A673 (cell line): ENCODE data around the gene SCRN1. TPM values are rescaled to one million over a fixed set of nuclear protein-coding genes. Genes with fewer than 3 reads are reported as not detected.

Experiments
- BruUV-seq: library from RNA; stranded (reverse); fragments of 400-500 nt; replicated peaks from 2 replicates; lab custom pipeline; 2021; lab: Mats Ljungman, UMichigan
- CTCF ChIA-PET: fragments of 300-600 bp; sonication (Branson Sonifier 250); formaldehyde crosslinking; loops from one replicate; lab custom pipeline; 2022; ENCODE audit warnings: antibody characterized with exemption; lab: Charles Lee
- POLR2A ChIA-PET: fragments of 300-600 bp; sonication (Branson Sonifier 250); formaldehyde crosslinking; loops from one replicate; lab custom pipeline; 2022; ENCODE audit warnings: antibody characterized with exemption; ENCODE audit not compliant: low non-redundant PET; lab: Charles Lee
- DNase-seq: peaks from one replicate; pipeline ENCODE4 v3.0.0-alpha.2; 2015; ENCODE audit warnings: low spot score
- H3K27ac ChIP-seq: fragments of 200-600 bp; sonication (generic); 2 replicates; pipeline ENCODE4 v1.5.1; 2016; ENCODE audit warnings: mixed run types, low read depth, mild to moderate bottlenecking, mixed read lengths, antibody characterized with exemption, low read length; ENCODE audit not compliant: poor library complexity, severe bottlenecking
- H3K27me3 ChIP-seq: fragments of 200-600 bp; sonication (generic); replicated peaks from 2 replicates; pipeline ENCODE4 v1.6.1; 2017; ENCODE audit warnings: mixed run types, low read depth, mild to moderate bottlenecking, mixed read lengths, antibody characterized with exemption, low read length; ENCODE audit not compliant: insufficient read depth, poor library complexity
- H3K36me3 ChIP-seq: fragments of 200-600 bp; sonication (generic); 2 replicates; pipeline ENCODE4 v1.6.1; 2016; ENCODE audit warnings: mixed run types, mild to moderate bottlenecking, mixed read lengths, antibody characterized with exemption, low read length; ENCODE audit not compliant: insufficient read depth, poor library complexity, severe bottlenecking
- H3K4me1 ChIP-seq: fragments of 200-600 bp; sonication (generic); 2 replicates; pipeline ENCODE4 v1.6.1; 2017; ENCODE audit warnings: mixed run types, mild to moderate bottlenecking, mixed read lengths, antibody characterized with exemption, low read length; ENCODE audit not compliant: insufficient read depth, poor library complexity, severe bottlenecking
- H3K4me3 ChIP-seq: fragments of 200-600 bp; sonication (generic); 2 replicates; pipeline ENCODE4 v1.5.1; 2016; ENCODE audit warnings: low read depth, mixed run types, mild to moderate bottlenecking, mixed read lengths, low read length; ENCODE audit not compliant: poor library complexity, severe bottlenecking
- H3K9me3 ChIP-seq: fragments of 200-600 bp; sonication (generic); 2 replicates; pipeline ENCODE4 v1.6.1; 2016; ENCODE audit warnings: mixed run types, low read depth, mild to moderate bottlenecking, mixed read lengths, antibody characterized with exemption, low read length; ENCODE audit not compliant: poor library complexity, severe bottlenecking
- EZH2 ChIP-seq: fragments of 200-600 bp; sonication (generic); IDR thresholded peaks from 2 replicates; pipeline ENCODE4 v1.6.1; 2017; ENCODE audit warnings: borderline replicate concordance, low read depth, mild to moderate bottlenecking, mixed read lengths, antibody characterized with exemption, low read length; ENCODE audit not compliant: poor library complexity, severe bottlenecking
- intact Hi-C: fragments of 100-400 bp; cut with micrococcal nuclease; formaldehyde crosslinking; loops from one replicate; pipeline ENCODE4 v1.10.0; 2022; ENCODE audit not compliant: unreplicated experiment
- total RNA-seq: library from RNA; stranded (reverse); gene quantifications from 2 replicates; pipeline ENCODE4 v1.2.3, GENCODE V29; 2021
- TF ChIP-seq, protein P1 (sequence below): fragments of 300-800, 200-600 bp; sonication (generic); conservative IDR thresholded peaks from 2 replicates; pipeline ENCODE4 v1.5.1; 2017; ENCODE audit warnings: low read depth, mild to moderate bottlenecking, antibody characterized with exemption, low read length, moderate library complexity, mixed read lengths

The SCRN1 gene
- total RNA-seq, 1 experiment from 2014 or later: 83.9 TPM

DNA sequence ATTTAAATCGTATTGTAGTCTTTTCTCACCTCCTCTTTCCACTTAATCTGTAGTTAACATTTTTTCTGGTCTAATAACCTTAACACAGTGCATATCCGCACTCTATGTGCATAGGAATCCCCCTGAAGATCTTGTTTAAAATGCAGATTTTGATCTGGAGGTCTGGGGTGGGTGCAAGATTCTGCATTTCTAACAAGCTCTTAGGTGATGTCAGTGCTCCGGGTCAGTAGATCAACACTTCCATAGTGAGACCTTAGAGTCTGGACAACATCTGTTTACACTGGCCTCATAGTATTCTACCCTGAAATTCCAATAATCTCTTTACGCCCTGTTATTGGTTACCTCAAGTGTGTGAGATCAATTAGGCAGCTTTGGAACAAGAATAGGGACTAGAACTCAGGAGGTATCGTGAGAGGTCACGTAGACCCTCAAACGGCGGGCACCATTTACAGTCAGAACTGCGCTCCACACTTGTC lies 38.2 kb upstream of the SCRN1 start:
- peak overlapping the region; percentile 81 for H3K27ac ChIP-seq
- no peaks in the 10 kb centered on the region for H3K27me3 ChIP-seq
- peaks cover 19% of the 10 kb centered on the region for H3K4me1 ChIP-seq
- BruUV-seq: no TSS peak
- no peak for DNase-seq
- ChIA-PET POLR2A (interaction anchor here (0.5 kb wide), 1 partner anchor 36 kb away, joined by 5 read pairs; no protein-coding TSS in a partner anchor), CTCF (no interaction called here)
- H3K4me3 ChIP-seq: peak overlapping the region; percentile 92
- H3K36me3 ChIP-seq: no peaks in the 10 kb centered on the region
- intact Hi-C loops: loop anchor here (2.0 kb wide), 1 partner anchor 39 kb away; the partner anchor contains the start of gene SCRN1
- TF ChIP-seq EZH2: no peak
- TF ChIP-seq, protein P1, sequence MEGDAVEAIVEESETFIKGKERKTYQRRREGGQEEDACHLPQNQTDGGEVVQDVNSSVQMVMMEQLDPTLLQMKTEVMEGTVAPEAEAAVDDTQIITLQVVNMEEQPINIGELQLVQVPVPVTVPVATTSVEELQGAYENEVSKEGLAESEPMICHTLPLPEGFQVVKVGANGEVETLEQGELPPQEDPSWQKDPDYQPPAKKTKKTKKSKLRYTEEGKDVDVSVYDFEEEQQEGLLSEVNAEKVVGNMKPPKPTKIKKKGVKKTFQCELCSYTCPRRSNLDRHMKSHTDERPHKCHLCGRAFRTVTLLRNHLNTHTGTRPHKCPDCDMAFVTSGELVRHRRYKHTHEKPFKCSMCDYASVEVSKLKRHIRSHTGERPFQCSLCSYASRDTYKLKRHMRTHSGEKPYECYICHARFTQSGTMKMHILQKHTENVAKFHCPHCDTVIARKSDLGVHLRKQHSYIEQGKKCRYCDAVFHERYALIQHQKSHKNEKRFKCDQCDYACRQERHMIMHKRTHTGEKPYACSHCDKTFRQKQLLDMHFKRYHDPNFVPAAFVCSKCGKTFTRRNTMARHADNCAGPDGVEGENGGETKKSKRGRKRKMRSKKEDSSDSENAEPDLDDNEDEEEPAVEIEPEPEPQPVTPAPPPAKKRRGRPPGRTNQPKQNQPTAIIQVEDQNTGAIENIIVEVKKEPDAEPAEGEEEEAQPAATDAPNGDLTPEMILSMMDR: no peak
- H3K9me3 ChIP-seq: no peaks in the 10 kb centered on the region

DNA sequence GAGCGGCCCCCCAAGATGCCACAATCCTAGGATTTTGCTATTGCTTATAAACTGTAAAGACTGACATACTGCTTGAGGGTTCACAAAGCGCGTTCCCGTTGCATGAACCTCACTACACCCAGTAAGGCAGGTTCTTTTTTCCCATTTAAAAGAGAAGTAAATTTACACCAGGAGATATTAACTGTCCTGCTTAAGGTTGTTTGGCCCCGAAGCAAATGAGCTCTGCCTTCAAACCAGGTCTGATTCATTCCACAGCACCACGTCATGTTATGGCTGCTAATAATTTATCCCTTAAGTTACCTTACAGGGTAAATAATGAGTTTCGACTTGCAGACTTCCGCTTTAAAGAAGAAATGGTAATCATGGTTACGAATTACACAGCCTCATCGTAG lies 37.5 kb upstream of the SCRN1 start:
- Histone ChIP-seq H3K4me1 (peaks cover 22% of the 10 kb centered on the region), H3K9me3 (no peaks in the 10 kb centered on the region), H3K27me3 (no peaks in the 10 kb centered on the region), H3K36me3 (no peaks in the 10 kb centered on the region), H3K4me3 (peak overlapping the region; percentile 92), H3K27ac (peak overlapping the region; percentile 81)
- no TSS peak for BruUV-seq
- no peak for DNase-seq
- intact Hi-C loops: loop anchor here (2.0 kb wide), 1 partner anchor 38 kb away; the partner anchor contains the start of gene SCRN1
- TF ChIP-seq, protein P1: no peak
- TF ChIP-seq EZH2: no peak
- ChIA-PET CTCF (no interaction called here), POLR2A (interaction anchor here (0.5 kb wide), 1 partner anchor 35 kb away, joined by 5 read pairs; no protein-coding TSS in a partner anchor)

DNA sequence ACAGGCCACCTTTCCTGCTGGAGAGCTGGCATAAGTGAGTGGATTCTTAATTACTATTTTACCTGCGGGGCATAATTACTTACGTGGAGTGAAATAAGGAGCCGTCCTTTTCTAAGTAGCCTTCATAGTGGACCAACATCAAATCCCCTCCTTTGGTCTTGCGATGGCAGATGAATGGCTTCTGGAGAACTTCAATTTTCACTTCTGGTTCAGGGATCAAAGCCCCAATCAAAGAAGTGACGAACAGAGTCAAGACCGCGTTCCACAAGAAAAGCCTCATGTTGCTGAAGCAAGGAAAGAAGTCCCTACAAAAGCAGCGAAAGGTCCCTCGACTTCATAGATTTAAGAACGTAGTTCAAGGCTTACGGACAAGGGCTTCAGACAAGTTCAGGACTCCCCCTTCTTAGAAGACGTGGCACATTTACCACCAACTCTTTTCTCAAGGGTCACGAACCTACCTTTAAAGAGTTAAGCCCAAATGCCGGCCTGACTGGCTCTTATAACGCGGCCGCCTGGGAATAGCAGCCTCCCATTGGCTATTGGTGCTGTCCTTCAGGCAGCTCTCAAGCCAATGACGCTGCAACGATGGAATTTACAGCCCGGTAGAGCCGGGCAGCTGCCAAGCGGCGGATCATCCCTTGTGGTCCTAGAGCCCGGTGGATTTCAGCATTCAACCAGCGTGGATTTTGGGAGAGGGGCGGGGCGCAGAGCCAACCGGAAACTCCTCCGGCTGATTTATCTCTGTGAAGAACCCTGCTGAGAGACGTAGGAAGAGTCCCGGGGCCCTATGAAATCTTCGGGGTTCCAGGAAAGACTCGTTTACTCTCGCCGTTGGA lies 36.8 kb upstream of the SCRN1 start, which contains the start of gene FKBP14:
Gene FKBP14, minus strand, starts transcription at position 474 of the 836 bp plus-strand sequence. Its CDS starts 194 bp downstream, at position 280.
- ChIA-PET CTCF (no interaction called here), POLR2A (interaction anchor here (0.6 kb wide), 1 partner anchor 14 kb away, joined by 3 read pairs; no protein-coding TSS in a partner anchor)
- H3K4me3 ChIP-seq: peak within 1 kb of the TSS; percentile 92
- peaks cover 22% of the 10 kb centered on the region for H3K4me1 ChIP-seq
- H3K27ac ChIP-seq: peak within 1 kb of the TSS; percentile 81
- TF ChIP-seq EZH2: no peak
- TF ChIP-seq, protein P1: no peak
- peak; percentile 100 for DNase-seq
- TSS peak; percentile 81 for BruUV-seq
- intact Hi-C loops: loop anchor here (2.0 kb wide), 1 partner anchor 38 kb away; the partner anchor contains the start of gene SCRN1
- no peaks in the 10 kb centered on the region for H3K36me3 ChIP-seq
- H3K27me3 ChIP-seq: no peaks in the 10 kb centered on the region
- H3K9me3 ChIP-seq: no peaks in the 10 kb centered on the region
